ENCODE data around the gene NBEA. TPM values are rescaled to one million over a fixed set of nuclear protein-coding genes. Genes with fewer than 3 reads are reported as not detected.
"Not testable (repeated sequence)": the region's sequence is repeated elsewhere in the genome, so short reads cannot be mapped to it uniquely, and the experiment has no call there.

NBEA gene
- total RNA-seq, 1 donor from 2014 or later, result 12.0 TPM

GRCh38 chr13:34993470-34993869 is 51.4 kb downstream of the NBEA start:
- Histone ChIP-seq H3K4me3 (no peak overlapping the region), H3K9me3 (peaks cover 6% of the 10 kb centered on the region), H3K36me3 (no peaks in the 10 kb centered on the region), H3K27ac (no peak overlapping the region), H3K4me1 (no peaks in the 10 kb centered on the region), H3K27me3 (no peaks in the 10 kb centered on the region)
- DNase-seq (ENCODE audit: extremely low spot score in 2 of 2), result no peak
- intact Hi-C loops (cut with DNase I), result no loop called here
- TF ChIP-seq CTCF (IDR thresholded peaks at IDR 0.05) (no peak), POLR2AphosphoS5 (IDR thresholded peaks at IDR 0.05; ENCODE audit: insufficient read depth in 1 of 2, low read depth in 1 of 2) (no peak), POLR2A (IDR thresholded peaks at IDR 0.05) (no peak)

- H3K9me3 ChIP-seq; DNase-seq (ENCODE audit: extremely low spot score in 2 of 2); intact Hi-C loops (cut with DNase I); H3K4me3 ChIP-seq; H3K36me3 ChIP-seq; H3K27me3 ChIP-seq; H3K4me1 ChIP-seq; H3K27ac ChIP-seq: not testable (repeated sequence)
These were observed 61.7 kb downstream of the NBEA start for GRCh38 chr13:35003734-35004133.

- no peaks in the 10 kb centered on the region for H3K4me1 ChIP-seq
- intact Hi-C loops (cut with DNase I), result no loop called here
- no peak overlapping the region for H3K4me3 ChIP-seq
- DNase-seq (ENCODE audit: extremely low spot score in 2 of 2), result no peak
- no peaks in the 10 kb centered on the region for H3K36me3 ChIP-seq
- H3K9me3 ChIP-seq, result no peaks in the 10 kb centered on the region
- no peak overlapping the region for H3K27ac ChIP-seq
- no peaks in the 10 kb centered on the region for H3K27me3 ChIP-seq
- TF ChIP-seq CTCF (IDR thresholded peaks at IDR 0.05) (no peak), POLR2AphosphoS5 (IDR thresholded peaks at IDR 0.05; ENCODE audit: insufficient read depth in 1 of 2, low read depth in 1 of 2) (no peak), POLR2A (IDR thresholded peaks at IDR 0.05) (no peak)
These were observed 63.0 kb downstream of the NBEA start for GRCh38 chr13:35005051-35005450.

- TF ChIP-seq CTCF (IDR thresholded peaks at IDR 0.05) (no peak), POLR2AphosphoS5 (IDR thresholded peaks at IDR 0.05; ENCODE audit: insufficient read depth in 1 of 2, low read depth in 1 of 2) (no peak), POLR2A (IDR thresholded peaks at IDR 0.05) (no peak)
- H3K36me3 ChIP-seq, result no peaks in the 10 kb centered on the region
- no peak overlapping the region for H3K27ac ChIP-seq
- no peaks in the 10 kb centered on the region for H3K9me3 ChIP-seq
- intact Hi-C loops (cut with DNase I), result no loop called here
- no peak overlapping the region for H3K4me3 ChIP-seq
- H3K27me3 ChIP-seq, result no peaks in the 10 kb centered on the region
- no peak for DNase-seq (ENCODE audit: extremely low spot score in 2 of 2)
- H3K4me1 ChIP-seq, result no peaks in the 10 kb centered on the region
These were observed 72.6 kb downstream of the NBEA start for GRCh38 chr13:35014606-35015213.

- Histone ChIP-seq H3K4me1 (no peaks in the 10 kb centered on the region), H3K4me3 (no peak overlapping the region), H3K27ac (no peak overlapping the region), H3K9me3 (no peaks in the 10 kb centered on the region), H3K27me3 (no peaks in the 10 kb centered on the region), H3K36me3 (no peaks in the 10 kb centered on the region)
- no peak for DNase-seq (ENCODE audit: extremely low spot score in 2 of 2)
- intact Hi-C loops (cut with DNase I), result no loop called here
- TF ChIP-seq POLR2A (IDR thresholded peaks at IDR 0.05), result no peak
- TF ChIP-seq CTCF (IDR thresholded peaks at IDR 0.05), result no peak
These were observed 74.5 kb downstream of the NBEA start for GRCh38 chr13:35016362-35017112.

All from vagina (tissue), 2 donors.